ENCODE measurements around the gene ELF1. TPM values are rescaled to one million over a fixed set of nuclear protein-coding genes. Genes with fewer than 3 reads are reported as not detected.

The ELF1 gene
- total RNA-seq, 4 donors from 2014 or later = 54.6 to 118 (median 98.6) TPM

DNA sequence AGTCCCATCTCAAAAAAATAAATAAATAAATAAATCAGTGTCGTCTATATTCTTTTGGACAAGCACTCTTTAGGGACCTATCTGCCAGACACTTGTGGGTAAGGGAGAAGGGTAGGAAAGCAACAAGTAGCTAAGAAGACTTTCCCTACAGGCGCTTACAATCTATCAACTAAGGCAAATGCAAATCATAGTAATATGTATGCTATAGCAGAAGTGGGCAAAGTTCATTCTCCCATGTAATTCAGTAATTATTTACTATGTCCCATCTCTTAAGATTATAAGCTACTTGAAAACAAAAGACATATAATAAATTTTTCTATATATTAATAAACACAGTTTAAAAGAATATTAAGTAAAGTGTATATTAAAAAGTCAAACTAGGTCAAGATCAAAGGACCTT, 16.5 kb downstream of the ELF1 start:
- no peak for TF ChIP-seq EP300 (IDR thresholded peaks at IDR 0.05)
- TF ChIP-seq, protein P1, sequence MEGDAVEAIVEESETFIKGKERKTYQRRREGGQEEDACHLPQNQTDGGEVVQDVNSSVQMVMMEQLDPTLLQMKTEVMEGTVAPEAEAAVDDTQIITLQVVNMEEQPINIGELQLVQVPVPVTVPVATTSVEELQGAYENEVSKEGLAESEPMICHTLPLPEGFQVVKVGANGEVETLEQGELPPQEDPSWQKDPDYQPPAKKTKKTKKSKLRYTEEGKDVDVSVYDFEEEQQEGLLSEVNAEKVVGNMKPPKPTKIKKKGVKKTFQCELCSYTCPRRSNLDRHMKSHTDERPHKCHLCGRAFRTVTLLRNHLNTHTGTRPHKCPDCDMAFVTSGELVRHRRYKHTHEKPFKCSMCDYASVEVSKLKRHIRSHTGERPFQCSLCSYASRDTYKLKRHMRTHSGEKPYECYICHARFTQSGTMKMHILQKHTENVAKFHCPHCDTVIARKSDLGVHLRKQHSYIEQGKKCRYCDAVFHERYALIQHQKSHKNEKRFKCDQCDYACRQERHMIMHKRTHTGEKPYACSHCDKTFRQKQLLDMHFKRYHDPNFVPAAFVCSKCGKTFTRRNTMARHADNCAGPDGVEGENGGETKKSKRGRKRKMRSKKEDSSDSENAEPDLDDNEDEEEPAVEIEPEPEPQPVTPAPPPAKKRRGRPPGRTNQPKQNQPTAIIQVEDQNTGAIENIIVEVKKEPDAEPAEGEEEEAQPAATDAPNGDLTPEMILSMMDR (IDR thresholded peaks at IDR 0.05) = no peak
- TF ChIP-seq POLR2A (IDR thresholded peaks at IDR 0.05) = no peak
- Histone ChIP-seq H3K27ac (no peak overlapping the region), H3K9me3 (no peaks in the 10 kb centered on the region), H3K36me3 (peaks cover 0 to 2% (median 0%) of the 10 kb centered on the region in 3 donors), H3K4me3 (no peak overlapping the region), H3K4me1 (peaks cover 0 to 32% (median 16%) of the 10 kb centered on the region in 4 donors), H3K27me3 (no peaks in the 10 kb centered on the region)
- 90 to 100% methylated on average over 2 of the region's 2 CpGs for WGBS, 2 donors
- DNase-seq (ENCODE audit: low spot score in 2 of 2) = no peak

DNA sequence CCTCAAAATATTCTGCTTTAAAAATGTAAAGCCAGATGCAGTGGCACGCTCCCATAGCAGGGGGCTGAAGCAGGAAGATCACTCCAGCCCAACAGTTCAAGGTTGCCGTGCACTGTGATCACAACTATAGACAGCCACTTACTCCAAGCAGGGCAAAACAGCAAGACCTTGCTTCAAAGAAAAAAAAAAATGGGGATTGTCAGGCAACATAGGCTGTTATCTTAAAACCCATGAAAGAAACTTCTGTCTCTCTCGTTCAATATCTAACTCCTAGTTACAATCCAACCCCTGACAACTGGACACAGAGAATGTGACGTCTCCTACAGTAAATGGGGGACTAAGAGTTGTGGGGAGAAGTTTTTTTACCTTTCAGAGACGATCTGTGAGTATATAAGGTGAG, 17.4 kb downstream of the ELF1 start:
- H3K4me1 ChIP-seq = peaks cover 0 to 36% (median 13%) of the 10 kb centered on the region in 4 donors
- no peak overlapping the region for H3K27ac ChIP-seq
- 69 to 70% methylated on average over 5 of the region's 5 CpGs for WGBS, 2 donors
- no peak for TF ChIP-seq EP300 (IDR thresholded peaks at IDR 0.05)
- TF ChIP-seq POLR2A (IDR thresholded peaks at IDR 0.05) = no peak
- TF ChIP-seq, protein P1 (IDR thresholded peaks at IDR 0.05) = no peak
- H3K9me3 ChIP-seq = no peaks in the 10 kb centered on the region
- no peak overlapping the region for H3K4me3 ChIP-seq
- no peak for DNase-seq (ENCODE audit: low spot score in 2 of 2)
- peaks cover 0 to 11% (median 0%) of the 10 kb centered on the region in 3 donors for H3K36me3 ChIP-seq
- no peaks in the 10 kb centered on the region for H3K27me3 ChIP-seq

DNA sequence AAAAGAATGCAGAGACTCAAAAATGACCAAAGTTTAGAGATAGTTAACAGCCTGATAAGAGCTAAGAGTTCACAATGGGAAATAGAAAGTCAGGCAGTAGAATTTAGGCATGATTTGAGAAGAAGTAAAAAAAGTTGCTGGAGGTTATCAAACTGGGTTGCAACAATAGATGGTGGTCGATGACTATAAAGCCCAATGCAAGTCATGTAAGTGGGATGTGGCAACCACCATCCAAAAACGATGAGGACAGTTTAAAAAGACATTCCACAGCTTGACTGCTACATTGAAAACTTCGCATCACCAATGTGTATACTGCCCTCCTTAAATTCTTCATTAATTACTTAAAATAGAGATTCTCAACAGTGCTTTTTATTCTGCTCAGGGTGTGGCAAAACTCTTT, 19.7 kb downstream of the ELF1 start:
- DNase-seq (ENCODE audit: low spot score in 2 of 2) = no peak
- WGBS, 2 donors = 72 to 76% methylated on average over 3 of the region's 3 CpGs
- TF ChIP-seq POLR2A (IDR thresholded peaks at IDR 0.05) = no peak
- TF ChIP-seq EP300 (IDR thresholded peaks at IDR 0.05) = no peak

DNA sequence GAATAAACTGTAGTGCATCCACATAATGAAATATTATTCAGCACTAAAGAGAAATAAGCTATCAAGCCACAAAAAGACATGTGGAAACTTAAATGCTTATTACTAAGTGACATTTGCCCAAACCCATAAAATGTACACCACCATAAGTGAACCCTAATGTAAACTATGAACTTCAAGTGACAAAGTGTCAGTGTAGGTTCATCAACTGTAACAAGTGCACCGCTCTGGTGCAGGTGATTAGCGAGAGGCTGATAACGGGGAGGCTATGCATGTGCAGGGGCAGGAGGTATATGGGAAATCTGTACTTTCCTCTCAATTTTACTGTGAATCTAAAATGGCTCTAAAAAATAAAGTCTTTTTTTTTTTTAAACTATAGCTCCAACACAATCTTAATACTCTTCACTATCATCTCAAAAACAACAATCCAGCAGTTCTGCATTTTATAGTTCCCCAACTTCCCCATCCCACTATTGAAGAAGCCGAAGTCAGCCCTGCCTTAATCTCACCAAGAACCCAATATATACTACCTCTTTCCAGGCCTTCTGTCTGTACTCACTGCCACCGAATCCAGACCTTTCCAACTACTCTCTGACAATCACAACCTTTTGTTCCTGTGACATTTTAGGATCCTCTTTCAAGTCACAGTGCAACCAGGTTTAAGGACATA, 22.6 kb downstream of the ELF1 start:
- Histone ChIP-seq H3K4me1 (peaks cover 0 to 60% (median 32%) of the 10 kb centered on the region in 4 donors), H3K27ac (no peak overlapping the region), H3K36me3 (peaks cover 0 to 20% (median 0%) of the 10 kb centered on the region in 3 donors), H3K9me3 (no peaks in the 10 kb centered on the region), H3K4me3 (no peak overlapping the region), H3K27me3 (no peaks in the 10 kb centered on the region)
- no peak for DNase-seq (ENCODE audit: low spot score in 2 of 2)
- WGBS, 2 donors = 86 to 88% methylated on average over 5 of the region's 5 CpGs
- TF ChIP-seq, protein P1 (IDR thresholded peaks at IDR 0.05) = no peak
- TF ChIP-seq POLR2A (IDR thresholded peaks at IDR 0.05) = no peak
- TF ChIP-seq EP300 (IDR thresholded peaks at IDR 0.05) = no peak

More for the DNA sequence above, 19.7 kb downstream of the ELF1 start:
- no peaks in the 10 kb centered on the region for H3K27me3 ChIP-seq
- H3K9me3 ChIP-seq = no peaks in the 10 kb centered on the region
- peaks cover 0 to 37% (median 21%) of the 10 kb centered on the region in 4 donors for H3K4me1 ChIP-seq
- H3K36me3 ChIP-seq = peaks cover 0 to 20% (median 0%) of the 10 kb centered on the region in 3 donors
- H3K4me3 ChIP-seq = no peak overlapping the region
- no peak overlapping the region for H3K27ac ChIP-seq

DNA sequence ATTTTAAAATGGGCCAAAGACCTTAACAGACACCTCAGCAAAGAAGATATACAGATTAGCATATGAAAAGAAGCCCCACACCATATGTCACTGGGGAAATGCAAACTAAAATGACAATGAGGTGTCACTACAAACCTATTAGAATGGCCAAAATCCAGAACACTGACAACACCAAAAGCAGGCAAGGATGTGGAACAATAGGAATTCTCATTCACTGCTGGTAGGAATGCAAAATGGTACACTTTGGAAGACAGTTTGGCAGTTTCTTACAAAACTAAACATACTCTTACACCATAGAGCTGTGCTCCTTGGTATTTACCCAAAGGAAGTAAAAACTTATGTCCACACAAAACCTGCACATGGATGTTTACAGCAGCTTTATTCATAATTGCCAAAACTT, 23.1 kb downstream of the ELF1 start:
- H3K27me3 ChIP-seq = no peaks in the 10 kb centered on the region
- no peak overlapping the region for H3K27ac ChIP-seq
- peaks cover 0 to 20% (median 0%) of the 10 kb centered on the region in 3 donors for H3K36me3 ChIP-seq
- TF ChIP-seq POLR2A (IDR thresholded peaks at IDR 0.05) (no peak), EP300 (IDR thresholded peaks at IDR 0.05) (no peak)
- TF ChIP-seq, protein P1 (IDR thresholded peaks at IDR 0.05) = no peak
- H3K4me1 ChIP-seq = peaks cover 0 to 57% (median 32%) of the 10 kb centered on the region in 4 donors
- H3K9me3 ChIP-seq = no peaks in the 10 kb centered on the region
- DNase-seq (ENCODE audit: low spot score in 2 of 2) = no peak
- no peak overlapping the region for H3K4me3 ChIP-seq

Measured in tibial nerve (tissue), 4 donors.